ENCODE data around the gene SMIM15. TPM values are rescaled to one million over a fixed set of nuclear protein-coding genes. Genes with fewer than 3 reads are reported as not detected.

Gene SMIM15
- total and polyA plus RNA-seq, 2 of the 4 experiments (the other 2 are of a cell fraction), result 49.7 to 94.3 TPM

GRCh38 chr5:61159836-61160235, 2.4 kb downstream of the SMIM15 start:
- Histone ChIP-seq H4K8ac (ENCODE audit: low read depth in 2 of 2, low read length in 2 of 2) (no peak overlapping the region), H3K36me3 (ENCODE audit: control insufficient read depth, insufficient read depth, low read length) (peaks cover 12% of the 10 kb centered on the region), H3K4me1 (ENCODE audit: control insufficient read depth, insufficient read depth, low read length) (peaks cover 5% of the 10 kb centered on the region), H3K79me1 (ENCODE audit: low read depth in 1 of 2, low read length in 2 of 2) (peaks cover 22 to 46% of the 10 kb centered on the region in 2 experiments), H2AK5ac (ENCODE audit: low read depth, low read length) (no peak overlapping the region), H3K14ac (replicated peaks; ENCODE audit: low read depth, low read length) (no peak overlapping the region), H3K23ac (ENCODE audit: low read depth, low read length) (0 out of 2 replicates have a peak overlapping the region, but pooled peaks have one; percentile 17), H3K4me2 (ENCODE audit: low read depth, low read length) (no peak overlapping the region; the same call in 1 of the 2 replicates), H4K5ac (ENCODE audit: low read depth, low read length) (no peak overlapping the region), H3K18ac (ENCODE audit: low read depth, low read length) (no peak overlapping the region), H2BK15ac (ENCODE audit: low read depth, low read length) (no peak overlapping the region), H2AK9ac (replicated peaks; ENCODE audit: low read depth, low read length, poor library complexity) (no peak overlapping the region), H4K91ac (ENCODE audit: insufficient read depth, low read depth, low read length) (no peak overlapping the region), H3K4me3 (ENCODE audit: insufficient read depth, low read depth, low read length) (no peak overlapping the region), H3K56ac (ENCODE audit: extremely low read depth, insufficient read depth, low read length) (no peak overlapping the region), H2BK120ac (ENCODE audit: low read depth, low read length) (no peak overlapping the region), H3K9ac (ENCODE audit: low read depth, low read length) (no peak overlapping the region), H3K27me3 (ENCODE audit: control insufficient read depth, insufficient read depth, low read length) (no peaks in the 10 kb centered on the region), H3K9me3 (ENCODE audit: control insufficient read depth, insufficient read depth, low read length) (no peaks in the 10 kb centered on the region), H2BK20ac (ENCODE audit: low read depth, low read length) (no peak overlapping the region), H2AFZ (replicated peaks; ENCODE audit: low read length, poor library complexity) (no peak overlapping the region), H3K9me1 (ENCODE audit: insufficient read depth, low read length) (peaks cover 4% of the 10 kb centered on the region; the same call in 1 of the 2 replicates), H2BK5ac (ENCODE audit: low read depth, low read length, poor library complexity, severe bottlenecking) (no peak overlapping the region), H3K4ac (ENCODE audit: low read depth, low read length) (no peak overlapping the region), H3K27ac (ENCODE audit: insufficient read depth, low read length) (no peak overlapping the region), H4K20me1 (ENCODE audit: insufficient read depth, low read length) (no peaks in the 10 kb centered on the region; the same call in 1 of the 2 replicates)
- in situ Hi-C loops (cut with MboI; ENCODE audit: low sequenced_read_pairs), result loop anchor here (5.0 to 25.0 kb wide), 2 partner anchors 167 to 473 kb away; no protein-coding TSS in a partner anchor
- TF ChIP-seq MAZ (IDR thresholded peaks at IDR 0.05; ENCODE audit: borderline replicate concordance, low read depth, low read length) (no peak), CHD1 (IDR thresholded peaks at IDR 0.05; ENCODE audit: low read depth, low read length) (no peak), RCOR1 (IDR thresholded peaks at IDR 0.05; ENCODE audit: insufficient replicate concordance, low read length) (no peak), FOS (IDR thresholded peaks at IDR 0.05; ENCODE audit: low read depth, low read length) (no peak), SMC3 (IDR thresholded peaks at IDR 0.05; ENCODE audit: low read depth, low read length) (no peak), RAD21 (IDR thresholded peaks at IDR 0.05; ENCODE audit: low read length) (no peak), USF2 (IDR thresholded peaks at IDR 0.05; ENCODE audit: low read depth, low read length) (no peak), BHLHE40 (IDR thresholded peaks at IDR 0.05; ENCODE audit: low read depth, low read length) (no peak), NFE2L2 (IDR thresholded peaks at IDR 0.05; ENCODE audit: low read depth, low read length) (no peak), CEBPB (IDR thresholded peaks at IDR 0.05; ENCODE audit: low read depth, low read length) (no peak), POLR2A (IDR thresholded peaks at IDR 0.05; ENCODE audit: low read depth, low read length) (no peak), MXI1 (IDR thresholded peaks at IDR 0.05; ENCODE audit: borderline replicate concordance, low read depth, low read length) (no peak), MAFK (IDR thresholded peaks at IDR 0.05; ENCODE audit: low read depth, low read length) (no peak)
- TF ChIP-seq, protein P1, sequence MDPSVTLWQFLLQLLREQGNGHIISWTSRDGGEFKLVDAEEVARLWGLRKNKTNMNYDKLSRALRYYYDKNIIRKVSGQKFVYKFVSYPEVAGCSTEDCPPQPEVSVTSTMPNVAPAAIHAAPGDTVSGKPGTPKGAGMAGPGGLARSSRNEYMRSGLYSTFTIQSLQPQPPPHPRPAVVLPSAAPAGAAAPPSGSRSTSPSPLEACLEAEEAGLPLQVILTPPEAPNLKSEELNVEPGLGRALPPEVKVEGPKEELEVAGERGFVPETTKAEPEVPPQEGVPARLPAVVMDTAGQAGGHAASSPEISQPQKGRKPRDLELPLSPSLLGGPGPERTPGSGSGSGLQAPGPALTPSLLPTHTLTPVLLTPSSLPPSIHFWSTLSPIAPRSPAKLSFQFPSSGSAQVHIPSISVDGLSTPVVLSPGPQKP (IDR thresholded peaks at IDR 0.05; ENCODE audit: borderline replicate concordance, low read depth, low read length), result no peak
- TF ChIP-seq, protein P2, sequence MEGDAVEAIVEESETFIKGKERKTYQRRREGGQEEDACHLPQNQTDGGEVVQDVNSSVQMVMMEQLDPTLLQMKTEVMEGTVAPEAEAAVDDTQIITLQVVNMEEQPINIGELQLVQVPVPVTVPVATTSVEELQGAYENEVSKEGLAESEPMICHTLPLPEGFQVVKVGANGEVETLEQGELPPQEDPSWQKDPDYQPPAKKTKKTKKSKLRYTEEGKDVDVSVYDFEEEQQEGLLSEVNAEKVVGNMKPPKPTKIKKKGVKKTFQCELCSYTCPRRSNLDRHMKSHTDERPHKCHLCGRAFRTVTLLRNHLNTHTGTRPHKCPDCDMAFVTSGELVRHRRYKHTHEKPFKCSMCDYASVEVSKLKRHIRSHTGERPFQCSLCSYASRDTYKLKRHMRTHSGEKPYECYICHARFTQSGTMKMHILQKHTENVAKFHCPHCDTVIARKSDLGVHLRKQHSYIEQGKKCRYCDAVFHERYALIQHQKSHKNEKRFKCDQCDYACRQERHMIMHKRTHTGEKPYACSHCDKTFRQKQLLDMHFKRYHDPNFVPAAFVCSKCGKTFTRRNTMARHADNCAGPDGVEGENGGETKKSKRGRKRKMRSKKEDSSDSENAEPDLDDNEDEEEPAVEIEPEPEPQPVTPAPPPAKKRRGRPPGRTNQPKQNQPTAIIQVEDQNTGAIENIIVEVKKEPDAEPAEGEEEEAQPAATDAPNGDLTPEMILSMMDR (conservative IDR thresholded peaks at IDR 0.05; ENCODE audit: low read depth, low read length), result no peak
- WGBS, 2 experiments (ENCODE audit: extremely low coverage in 2 of 2, insufficient read length in 1 of 2), result no CpG with 5 or more reads among the region's 4 CpGs
- no TSS peak for BruUV-seq (replicated peaks)
- intact Hi-C loops (cut with micrococcal nuclease), result loop anchor here (5.0 to 10.0 kb wide), 5 partner anchors 103 to 655 kb away; no protein-coding TSS in a partner anchor
- ATAC-seq (ENCODE audit: low read depth) (no peak), DNase-seq (no peak)
- ChIA-PET CTCF (no interaction called here), POLR2A (ENCODE audit: unreplicated experiment) (no interaction called here)
- dilution Hi-C loops (cut with HindIII; ENCODE audit: low sequenced_read_pairs, unreplicated experiment), result no loop called here
